HL-60 (cell line): Measurements from ENCODE around the gene ARHGEF4.
"Not testable (repeated sequence)": the region's sequence is repeated elsewhere in the genome, so short reads cannot be mapped to it uniquely, and the experiment has no call there.

Experiments
- DNase-seq, 2 experiments: peaks; one replicate each; pipeline ENCODE4 v3.0.0-alpha.2; 2010 to 2020; ENCODE audit warnings: low read depth in 1 of 2, low spot score in 1 of 2
- H3K27ac ChIP-seq: fragments of 250-450 bp; sonication (Bioruptor Pico); replicated peaks from 2 replicates; pipeline ENCODE4 v1.5.1; 2020; ENCODE audit warnings: mild to moderate bottlenecking, moderate library complexity
- H3K27me3 ChIP-seq: fragments of 250-450 bp; sonication (Bioruptor Pico); 2 replicates; pipeline ENCODE4 v1.5.1; 2021; ENCODE audit warnings: mild to moderate bottlenecking, moderate library complexity; ENCODE audit not compliant: insufficient read depth, poor library complexity, severe bottlenecking
- H3K4me3 ChIP-seq: replicated peaks from 2 replicates; pipeline ENCODE4 v1.5.1; 2011; ENCODE audit warnings: mild to moderate bottlenecking, control low read depth, low read length; ENCODE audit not compliant: insufficient read depth
- CTCF ChIP-seq: IDR thresholded peaks from one replicate; pipeline ENCODE4 v1.5.1; 2011; ENCODE audit warnings: low read length, control low read depth, inconsistent platforms; ENCODE audit not compliant: insufficient read depth
- GABPA ChIP-seq: IDR thresholded peaks from 2 replicates; pipeline ENCODE4 v1.6.1; 2012; ENCODE audit warnings: low read depth
- POLR2AphosphoS5 ChIP-seq: IDR thresholded peaks from 2 replicates; pipeline ENCODE4 v1.6.1; 2012; ENCODE audit warnings: low read depth
- REST ChIP-seq: IDR thresholded peaks from 2 replicates; pipeline ENCODE4 v1.6.1; 2012; ENCODE audit warnings: low read depth; ENCODE audit not compliant: insufficient replicate concordance
- SPI1 ChIP-seq: IDR thresholded peaks from 2 replicates; pipeline ENCODE4 v1.6.1; 2012; ENCODE audit warnings: low read depth, mild to moderate bottlenecking, borderline replicate concordance

ARHGEF4 gene

GRCh38 chr2:131076707-131077106, 240.0 kb downstream of the ARHGEF4 start:
- no peak overlapping the region for H3K4me3 ChIP-seq
- TF ChIP-seq REST (no peak), POLR2AphosphoS5 (no peak), CTCF (no peak), GABPA (no peak), SPI1 (no peak)
- DNase-seq, result no peak
- no peak overlapping the region for H3K27ac ChIP-seq
- H3K27me3 ChIP-seq, result no peaks in the 10 kb centered on the region

- Histone ChIP-seq H3K27me3 (no peaks in the 10 kb centered on the region), H3K4me3 (no peak overlapping the region), H3K27ac (no peak overlapping the region)
- no peak for TF ChIP-seq CTCF
- DNase-seq, result no peak
Observed at GRCh38 chr2:131077182-131077846, 240.6 kb downstream of the ARHGEF4 start.

GRCh38 chr2:131077966-131078365, 241.3 kb downstream of the ARHGEF4 start:
- TF ChIP-seq REST (no peak), SPI1 (no peak), CTCF (no peak), POLR2AphosphoS5 (no peak), GABPA (no peak)
- DNase-seq, result no peak

GRCh38 chr2:131079931-131080330, 243.2 kb downstream of the ARHGEF4 start:
- not testable (repeated sequence) for H3K4me3 ChIP-seq, DNase-seq, H3K27ac ChIP-seq, H3K27me3 ChIP-seq

More at GRCh38 chr2:131077966-131078365, 241.3 kb downstream of the ARHGEF4 start:
- Histone ChIP-seq H3K27me3 (no peaks in the 10 kb centered on the region), H3K4me3 (no peak overlapping the region), H3K27ac (no peak overlapping the region)
